ENCODE measurements around the gene LIN7B. TPM values are rescaled to one million over a fixed set of nuclear protein-coding genes. Genes with fewer than 3 reads are reported as not detected.
A peak's percentile ranks its signal among the peaks of the same experiment; 100 is the strongest.

LIN7B gene
- total RNA-seq, 1 donor from 2014 or later, result 3.6 TPM

DNA sequence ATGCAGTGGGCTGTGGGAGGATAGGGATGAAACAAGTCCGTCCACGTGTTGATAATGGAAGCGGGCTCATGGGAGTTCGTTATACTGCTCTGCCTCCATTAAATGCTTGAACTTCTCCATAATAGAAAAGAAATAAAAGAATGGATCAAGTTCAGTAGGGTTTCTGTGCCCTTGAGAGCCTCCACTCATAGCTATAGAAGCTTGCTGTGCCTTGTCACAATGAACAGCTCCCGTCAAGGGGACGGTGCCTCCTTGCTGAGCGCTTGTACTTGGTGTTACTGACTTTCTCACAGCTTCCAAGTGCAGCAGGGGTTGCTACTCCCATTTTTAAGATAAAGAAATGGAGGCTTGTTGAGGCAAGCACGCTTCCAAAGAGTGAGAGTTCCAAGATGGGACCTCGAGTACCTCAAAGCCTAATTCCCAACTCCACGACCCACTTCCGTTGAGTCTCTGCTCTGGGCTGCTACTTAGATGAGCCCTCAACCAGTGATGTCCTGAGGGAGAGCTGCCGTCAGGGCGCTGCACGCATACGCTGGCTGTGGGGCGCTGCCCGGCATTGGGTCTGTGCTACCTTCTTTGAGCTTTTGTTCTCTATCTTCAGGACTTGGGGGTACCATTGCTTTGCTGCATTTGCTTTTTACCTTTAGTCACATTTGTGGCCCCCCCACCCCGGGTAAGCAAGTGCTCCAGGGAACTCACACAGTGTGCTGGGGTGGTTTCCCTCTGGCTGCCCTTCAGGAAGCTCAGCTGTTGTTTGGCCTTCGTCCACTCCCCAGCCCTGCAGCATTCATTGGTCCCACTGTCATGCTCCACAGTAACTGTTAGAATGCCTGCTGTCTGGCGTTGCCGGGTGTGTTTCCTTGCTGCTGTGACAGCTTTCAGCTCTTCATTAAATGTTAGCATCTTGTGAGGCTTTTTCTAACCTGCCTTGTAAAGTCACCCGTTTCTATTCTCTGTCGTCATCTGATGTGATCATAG, 19.4 kb upstream of the LIN7B start:
- DNase-seq, result no peak
- CTCF ChIA-PET, result interaction anchor here (1.3 kb wide), 1 partner anchor 104 kb away, joined by 3 read pairs; no protein-coding TSS in a partner anchor
- Mint-ChIP-seq H3K9me3 (no peaks in the 10 kb centered on the region), H3K27ac (no peak overlapping the region), H3K4me1 (peaks cover 11% of the 10 kb centered on the region), H3K36me3 (ENCODE audit: low read depth) (peaks cover 89% of the 10 kb centered on the region), H3K4me3 (no peak overlapping the region), H3K27me3 (no peaks in the 10 kb centered on the region)
- no peak for ATAC-seq (ENCODE audit: low read depth)
- TF ChIP-seq, protein P1, sequence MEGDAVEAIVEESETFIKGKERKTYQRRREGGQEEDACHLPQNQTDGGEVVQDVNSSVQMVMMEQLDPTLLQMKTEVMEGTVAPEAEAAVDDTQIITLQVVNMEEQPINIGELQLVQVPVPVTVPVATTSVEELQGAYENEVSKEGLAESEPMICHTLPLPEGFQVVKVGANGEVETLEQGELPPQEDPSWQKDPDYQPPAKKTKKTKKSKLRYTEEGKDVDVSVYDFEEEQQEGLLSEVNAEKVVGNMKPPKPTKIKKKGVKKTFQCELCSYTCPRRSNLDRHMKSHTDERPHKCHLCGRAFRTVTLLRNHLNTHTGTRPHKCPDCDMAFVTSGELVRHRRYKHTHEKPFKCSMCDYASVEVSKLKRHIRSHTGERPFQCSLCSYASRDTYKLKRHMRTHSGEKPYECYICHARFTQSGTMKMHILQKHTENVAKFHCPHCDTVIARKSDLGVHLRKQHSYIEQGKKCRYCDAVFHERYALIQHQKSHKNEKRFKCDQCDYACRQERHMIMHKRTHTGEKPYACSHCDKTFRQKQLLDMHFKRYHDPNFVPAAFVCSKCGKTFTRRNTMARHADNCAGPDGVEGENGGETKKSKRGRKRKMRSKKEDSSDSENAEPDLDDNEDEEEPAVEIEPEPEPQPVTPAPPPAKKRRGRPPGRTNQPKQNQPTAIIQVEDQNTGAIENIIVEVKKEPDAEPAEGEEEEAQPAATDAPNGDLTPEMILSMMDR (IDR thresholded peaks at IDR 0.05), result no peak
- intact Hi-C loops (cut with micrococcal nuclease), result loop anchor here (10.0 kb wide), 1 partner anchor 480 kb away; no protein-coding TSS in a partner anchor
- POLR2A ChIA-PET, result interaction anchor here (0.7 to 0.9 kb wide), 3 partner anchors 20 to 242 kb away, joined by 3 to 5 read pairs (median 5); no protein-coding TSS in a partner anchor

DNA sequence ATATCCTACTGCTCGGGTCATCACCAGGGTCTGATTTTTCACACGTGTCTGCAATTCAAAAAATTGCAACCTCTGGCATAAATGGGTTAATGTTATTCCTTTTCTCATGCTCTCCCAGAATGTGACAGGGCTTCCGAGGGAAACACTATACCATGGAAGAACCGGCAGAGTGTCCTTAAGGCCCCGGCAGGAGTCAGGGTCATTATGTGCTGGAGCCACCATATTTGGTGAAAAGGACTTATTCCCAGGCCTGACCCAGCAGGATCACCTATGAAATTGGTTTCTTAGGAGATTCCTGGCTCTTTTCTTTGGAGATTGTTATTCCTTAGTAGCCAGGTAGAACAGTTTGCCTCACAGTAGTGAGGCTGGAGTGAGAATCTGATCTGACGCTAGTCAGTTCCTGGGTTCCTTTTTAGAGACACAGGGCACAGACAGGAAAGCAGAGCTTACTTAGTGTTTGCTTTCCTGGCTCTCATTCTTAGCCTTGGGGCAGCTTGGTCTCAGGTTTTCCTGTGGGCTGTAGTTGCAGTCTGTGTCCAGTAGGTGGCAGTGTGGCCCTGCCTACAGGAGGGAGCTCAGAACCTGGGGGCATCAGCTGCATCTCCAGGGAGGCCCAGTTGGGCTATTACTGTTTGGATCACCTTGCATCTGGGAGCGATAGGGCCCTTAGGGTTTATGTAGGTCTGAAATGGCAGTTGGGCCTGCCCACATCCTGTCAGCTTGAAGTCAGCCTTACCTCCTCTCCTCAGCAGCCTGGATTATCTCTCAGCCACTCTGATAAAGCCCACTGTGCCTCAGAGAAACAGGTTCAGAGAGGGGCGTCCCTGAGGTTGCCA, 16.5 kb upstream of the LIN7B start:
- ATAC-seq (ENCODE audit: low read depth), result peak; percentile 96
- TF ChIP-seq, protein P1 (IDR thresholded peaks at IDR 0.05), result peak; percentile 71
- H3K4me3 Mint-ChIP-seq, result no peak overlapping the region
- peaks cover 85% of the 10 kb centered on the region for H3K36me3 Mint-ChIP-seq (ENCODE audit: low read depth)
- DNase-seq, result peak; percentile 61
- intact Hi-C loops (cut with micrococcal nuclease), result loop anchor here (1.0 to 10.0 kb wide), 5 partner anchors 49 to 477 kb away; no protein-coding TSS in a partner anchor
- ChIA-PET POLR2A (interaction anchor here (0.7 to 1.6 kb wide), 6 partner anchors 9 to 110 kb away, joined by 3 to 10 read pairs (median 4); partner anchors contain the start of gene PPFIA3), CTCF (interaction anchor here (0.6 to 4.0 kb wide), 27 partner anchors 9 to 713 kb away, joined by 3 to 54 read pairs (median 6); partner anchors contain the start of genes LIN7B, PPFIA3 and RUVBL2)
- no peak overlapping the region for H3K27ac Mint-ChIP-seq
- peaks cover 7% of the 10 kb centered on the region for H3K4me1 Mint-ChIP-seq
- no peaks in the 10 kb centered on the region for H3K9me3 Mint-ChIP-seq
- H3K27me3 Mint-ChIP-seq, result no peaks in the 10 kb centered on the region

DNA sequence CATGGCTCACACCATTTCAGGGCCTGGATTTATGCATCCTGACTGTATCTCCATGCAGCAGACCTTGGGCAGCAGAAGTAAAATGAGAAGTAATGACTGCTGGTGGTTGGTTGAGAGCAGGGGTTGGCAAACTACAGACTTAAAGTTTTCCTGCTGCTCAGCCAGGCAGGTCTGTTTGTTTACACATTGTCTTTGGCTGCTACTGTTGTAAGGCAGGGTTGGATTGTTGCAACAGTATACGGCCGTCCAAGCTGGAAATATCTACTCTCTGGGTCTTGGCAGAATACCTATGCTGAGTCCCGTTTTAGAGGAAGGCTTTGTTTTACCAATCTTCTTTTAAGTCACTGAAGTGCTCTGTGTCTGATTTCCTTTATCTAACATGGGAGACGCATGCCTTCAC, 15.4 kb upstream of the LIN7B start:
- DNase-seq (no peak), ATAC-seq (ENCODE audit: low read depth) (no peak)
- intact Hi-C loops (cut with micrococcal nuclease), result loop anchor here (10.0 kb wide), 1 partner anchor 476 kb away; no protein-coding TSS in a partner anchor
- TF ChIP-seq, protein P1 (IDR thresholded peaks at IDR 0.05), result no peak
- ChIA-PET CTCF (interaction anchor here (1.6 to 4.0 kb wide), 7 partner anchors 11 to 110 kb away, joined by 7 to 54 read pairs (median 18); partner anchors contain the start of gene LIN7B), POLR2A (interaction anchor here (1.0 to 1.6 kb wide), 2 partner anchors 13 to 109 kb away, joined by 4 to 10 read pairs; no protein-coding TSS in a partner anchor)
- no peak overlapping the region for H3K4me3 Mint-ChIP-seq
- no peaks in the 10 kb centered on the region for H3K27me3 Mint-ChIP-seq
- no peak overlapping the region for H3K27ac Mint-ChIP-seq
- peaks cover 85% of the 10 kb centered on the region for H3K36me3 Mint-ChIP-seq (ENCODE audit: low read depth)
- H3K4me1 Mint-ChIP-seq, result peaks cover 8% of the 10 kb centered on the region
- no peaks in the 10 kb centered on the region for H3K9me3 Mint-ChIP-seq

DNA sequence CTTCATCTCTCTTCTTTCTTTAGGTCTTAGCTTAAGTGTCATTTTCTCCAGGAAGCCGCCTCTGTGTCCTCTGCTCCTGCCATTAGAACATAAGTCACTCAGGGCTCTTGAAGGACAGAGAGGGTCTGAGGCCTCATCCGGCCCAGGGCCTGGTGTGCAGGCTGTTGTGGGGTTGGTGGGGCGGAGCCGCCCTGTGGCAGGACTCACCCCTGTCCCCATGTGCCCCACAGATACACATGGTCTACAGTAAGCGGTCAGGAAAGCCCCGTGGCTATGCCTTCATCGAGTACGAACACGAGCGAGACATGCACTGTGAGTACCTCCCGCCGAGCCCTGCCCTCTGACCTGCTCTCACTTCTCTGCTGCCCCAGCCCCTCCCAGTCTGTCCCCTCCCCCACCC, 13.0 kb upstream of the LIN7B start:
- H3K9me3 Mint-ChIP-seq, result no peaks in the 10 kb centered on the region
- TF ChIP-seq, protein P1 (IDR thresholded peaks at IDR 0.05), result no peak
- intact Hi-C loops (cut with micrococcal nuclease), result no loop called here
- H3K27ac Mint-ChIP-seq, result no peak overlapping the region
- no peak overlapping the region for H3K4me3 Mint-ChIP-seq
- ChIA-PET POLR2A (no interaction called here), CTCF (interaction anchor here (2.0 kb wide), 1 partner anchor 98 kb away, joined by 5 read pairs; no protein-coding TSS in a partner anchor)
- peaks cover 12% of the 10 kb centered on the region for H3K4me1 Mint-ChIP-seq
- DNase-seq, result no peak
- H3K27me3 Mint-ChIP-seq, result no peaks in the 10 kb centered on the region
- no peak for ATAC-seq (ENCODE audit: low read depth)
- peaks cover 87% of the 10 kb centered on the region for H3K36me3 Mint-ChIP-seq (ENCODE audit: low read depth)

Measured in activated B cell treated with CpG ODN at 0.5 μM for 24 hours (primary cell).